PFSK-1 (cell line): ENCODE measurements around the gene EPS15.

ENCODE experiments used
- FOXP2 ChIP-seq: optimal IDR thresholded peaks from 2 replicates; pipeline ENCODE3; 2011; ENCODE audit warnings: borderline replicate concordance, control low read depth, inconsistent platforms; ENCODE audit not compliant: insufficient read depth; ENCODE audit errors: extremely low read length, extremely low read depth
- POLR2AphosphoS5 ChIP-seq: IDR thresholded peaks from 2 replicates; pipeline ENCODE4 v1.6.1; 2012; ENCODE audit warnings: low read depth, mild to moderate bottlenecking, control low read depth, low read length, moderate library complexity
- SIN3A ChIP-seq: IDR thresholded peaks from 2 replicates; pipeline ENCODE4 v1.6.1; 2012; ENCODE audit warnings: mild to moderate bottlenecking, low read length, moderate library complexity, borderline replicate concordance; ENCODE audit not compliant: insufficient read depth
- TAF1 ChIP-seq: IDR thresholded peaks from 2 replicates; pipeline ENCODE4 v1.6.1; 2012; ENCODE audit warnings: low read length, control low read depth, borderline replicate concordance; ENCODE audit not compliant: insufficient read depth
- TF ChIP-seq, protein P1 (sequence below), 2 experiments: IDR thresholded peaks; 2 replicates each; pipeline versions ENCODE4 v1.6.1 to v1.8.0; 2011 to 2012; ENCODE audit warnings: low read depth in 2 of 2, low read length in 2 of 2, control low read depth in 1 of 2, inconsistent platforms in 1 of 2, mild to moderate bottlenecking in 1 of 2, moderate library complexity in 1 of 2; ENCODE audit not compliant: insufficient read depth in 1 of 2

GRCh38 chr1:51359879-51360278, 159.2 kb downstream of the EPS15 start:
- TF ChIP-seq, protein P1, sequence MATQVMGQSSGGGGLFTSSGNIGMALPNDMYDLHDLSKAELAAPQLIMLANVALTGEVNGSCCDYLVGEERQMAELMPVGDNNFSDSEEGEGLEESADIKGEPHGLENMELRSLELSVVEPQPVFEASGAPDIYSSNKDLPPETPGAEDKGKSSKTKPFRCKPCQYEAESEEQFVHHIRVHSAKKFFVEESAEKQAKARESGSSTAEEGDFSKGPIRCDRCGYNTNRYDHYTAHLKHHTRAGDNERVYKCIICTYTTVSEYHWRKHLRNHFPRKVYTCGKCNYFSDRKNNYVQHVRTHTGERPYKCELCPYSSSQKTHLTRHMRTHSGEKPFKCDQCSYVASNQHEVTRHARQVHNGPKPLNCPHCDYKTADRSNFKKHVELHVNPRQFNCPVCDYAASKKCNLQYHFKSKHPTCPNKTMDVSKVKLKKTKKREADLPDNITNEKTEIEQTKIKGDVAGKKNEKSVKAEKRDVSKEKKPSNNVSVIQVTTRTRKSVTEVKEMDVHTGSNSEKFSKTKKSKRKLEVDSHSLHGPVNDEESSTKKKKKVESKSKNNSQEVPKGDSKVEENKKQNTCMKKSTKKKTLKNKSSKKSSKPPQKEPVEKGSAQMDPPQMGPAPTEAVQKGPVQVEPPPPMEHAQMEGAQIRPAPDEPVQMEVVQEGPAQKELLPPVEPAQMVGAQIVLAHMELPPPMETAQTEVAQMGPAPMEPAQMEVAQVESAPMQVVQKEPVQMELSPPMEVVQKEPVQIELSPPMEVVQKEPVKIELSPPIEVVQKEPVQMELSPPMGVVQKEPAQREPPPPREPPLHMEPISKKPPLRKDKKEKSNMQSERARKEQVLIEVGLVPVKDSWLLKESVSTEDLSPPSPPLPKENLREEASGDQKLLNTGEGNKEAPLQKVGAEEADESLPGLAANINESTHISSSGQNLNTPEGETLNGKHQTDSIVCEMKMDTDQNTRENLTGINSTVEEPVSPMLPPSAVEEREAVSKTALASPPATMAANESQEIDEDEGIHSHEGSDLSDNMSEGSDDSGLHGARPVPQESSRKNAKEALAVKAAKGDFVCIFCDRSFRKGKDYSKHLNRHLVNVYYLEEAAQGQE (IDR thresholded peaks at IDR 0.05; ENCODE audit: insufficient read depth in 1 of 2, low read depth in 2 of 2, low read length in 2 of 2): no peak
- TF ChIP-seq POLR2AphosphoS5: no peak
- TF ChIP-seq SIN3A: no peak
- no peak for TF ChIP-seq TAF1
- no peak for TF ChIP-seq FOXP2
